Measurements from ENCODE around the gene SLC13A3.

DNA sequence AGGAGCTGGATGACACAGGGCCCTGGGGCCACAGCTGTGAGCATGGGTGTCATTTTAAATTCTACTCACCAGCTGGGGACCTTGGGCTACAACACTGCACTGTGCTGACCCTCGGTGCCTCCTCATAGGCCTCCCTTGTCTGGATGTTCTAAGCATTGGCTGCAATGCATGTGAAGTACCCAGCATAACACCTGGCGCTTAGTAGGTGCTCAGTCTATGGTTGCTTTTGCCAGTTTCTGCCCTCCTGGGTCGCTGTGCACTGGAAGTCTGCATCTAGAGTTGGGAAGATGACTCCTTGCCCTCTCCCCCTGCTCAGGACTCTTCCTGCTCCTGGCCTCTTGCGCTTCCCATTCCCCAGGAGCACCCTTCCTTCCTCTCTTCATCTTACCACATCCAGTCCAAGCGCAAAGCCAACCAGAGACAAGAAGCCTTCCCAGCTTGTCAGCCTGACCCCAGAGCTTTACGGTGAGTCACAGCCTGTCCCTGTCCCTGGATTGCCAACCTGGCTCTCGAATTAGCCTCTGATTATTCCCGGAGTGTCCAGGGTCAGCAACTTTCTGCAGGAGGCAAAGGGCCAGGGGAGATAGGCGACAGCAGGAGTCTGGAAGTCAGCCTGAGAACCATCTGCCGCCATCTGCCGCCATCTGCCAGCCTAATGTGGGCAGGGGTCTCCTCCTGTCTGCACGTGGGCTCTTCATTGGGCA lies 8.8 kb downstream of the SLC13A3 start:
- TF ChIP-seq, protein P1, sequence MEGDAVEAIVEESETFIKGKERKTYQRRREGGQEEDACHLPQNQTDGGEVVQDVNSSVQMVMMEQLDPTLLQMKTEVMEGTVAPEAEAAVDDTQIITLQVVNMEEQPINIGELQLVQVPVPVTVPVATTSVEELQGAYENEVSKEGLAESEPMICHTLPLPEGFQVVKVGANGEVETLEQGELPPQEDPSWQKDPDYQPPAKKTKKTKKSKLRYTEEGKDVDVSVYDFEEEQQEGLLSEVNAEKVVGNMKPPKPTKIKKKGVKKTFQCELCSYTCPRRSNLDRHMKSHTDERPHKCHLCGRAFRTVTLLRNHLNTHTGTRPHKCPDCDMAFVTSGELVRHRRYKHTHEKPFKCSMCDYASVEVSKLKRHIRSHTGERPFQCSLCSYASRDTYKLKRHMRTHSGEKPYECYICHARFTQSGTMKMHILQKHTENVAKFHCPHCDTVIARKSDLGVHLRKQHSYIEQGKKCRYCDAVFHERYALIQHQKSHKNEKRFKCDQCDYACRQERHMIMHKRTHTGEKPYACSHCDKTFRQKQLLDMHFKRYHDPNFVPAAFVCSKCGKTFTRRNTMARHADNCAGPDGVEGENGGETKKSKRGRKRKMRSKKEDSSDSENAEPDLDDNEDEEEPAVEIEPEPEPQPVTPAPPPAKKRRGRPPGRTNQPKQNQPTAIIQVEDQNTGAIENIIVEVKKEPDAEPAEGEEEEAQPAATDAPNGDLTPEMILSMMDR (IDR thresholded peaks at IDR 0.05; ENCODE audit: extremely low read depth in 1 of 2, insufficient read depth in 1 of 2, low read depth in 1 of 2, low read length in 2 of 2): no peak
- no peak for TF ChIP-seq POLR2A (IDR thresholded peaks at IDR 0.05; ENCODE audit: low read depth, low read length)
- no peak for TF ChIP-seq MYC (IDR thresholded peaks at IDR 0.05; ENCODE audit: low read depth, low read length)
- TF ChIP-seq, protein P2, sequence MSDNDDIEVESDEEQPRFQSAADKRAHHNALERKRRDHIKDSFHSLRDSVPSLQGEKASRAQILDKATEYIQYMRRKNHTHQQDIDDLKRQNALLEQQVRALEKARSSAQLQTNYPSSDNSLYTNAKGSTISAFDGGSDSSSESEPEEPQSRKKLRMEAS (IDR thresholded peaks at IDR 0.05; ENCODE audit: insufficient read depth, insufficient read length): no peak
- TF ChIP-seq EZH2 (IDR thresholded peaks at IDR 0.05; ENCODE audit: borderline replicate concordance, low read depth, low read length, severe bottlenecking): no peak
- TF ChIP-seq POLR2AphosphoS5 (IDR thresholded peaks at IDR 0.05; ENCODE audit: insufficient read depth, low read depth, low read length): no peak
- no peak for TF ChIP-seq FOS (IDR thresholded peaks at IDR 0.05; ENCODE audit: borderline replicate concordance, insufficient read depth, low read length)
- no peak for TF ChIP-seq JUN (IDR thresholded peaks at IDR 0.05; ENCODE audit: borderline replicate concordance, insufficient read depth, insufficient read length, low read depth)
- TF ChIP-seq GATA2 (IDR thresholded peaks at IDR 0.05; ENCODE audit: insufficient read depth, insufficient read length, low read depth, low read length): no peak
